ENCODE measurements around the gene CNN1.

- TF ChIP-seq CTCF (IDR thresholded peaks at IDR 0.05 in 4 of 5, conservative IDR thresholded peaks at IDR 0.05 in 1 of 5): no peak
- peak in 1 of 2 donors; percentile 47 for TF ChIP-seq POLR2A (IDR thresholded peaks at IDR 0.05)
Measured at GRCh38 chr19:11505504-11506100, 33.0 kb upstream of the CNN1 start, which contains the start of gene ZNF653.
